ENCODE data around the gene PCBP3.

DNA sequence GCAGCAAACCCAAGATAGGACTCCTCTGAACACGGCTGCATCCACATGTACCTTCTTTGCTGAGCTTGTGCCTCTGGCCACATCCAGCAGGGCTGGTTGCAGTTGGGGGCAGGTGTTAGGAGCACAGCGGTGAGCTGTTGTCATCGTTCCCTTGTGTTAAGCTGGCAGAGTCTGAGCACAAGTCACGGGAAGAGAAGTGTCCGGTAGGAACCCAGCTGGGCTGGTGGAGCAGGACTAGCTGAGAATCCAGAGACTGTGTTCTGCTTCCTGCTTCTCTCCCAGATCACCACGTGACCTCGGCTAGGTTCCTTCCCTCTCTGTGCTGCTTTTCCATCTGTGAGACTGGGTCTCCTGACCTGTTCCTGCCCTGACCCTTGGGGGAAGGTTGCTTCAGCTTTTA is 105.1 kb downstream of the PCBP3 start:
- TF ChIP-seq SMC3 (conservative IDR thresholded peaks at IDR 0.05; ENCODE audit: poor library complexity) (no peak), CTCF (IDR thresholded peaks at IDR 0.05; ENCODE audit: poor library complexity, severe bottlenecking) (no peak), TAF1 (IDR thresholded peaks at IDR 0.05; ENCODE audit: low read depth) (no peak), EP300 (conservative IDR thresholded peaks at IDR 0.05; ENCODE audit: poor library complexity, severe bottlenecking) (no peak), POLR2AphosphoS5 (IDR thresholded peaks at IDR 0.05) (no peak)

All from neural cell (in vitro differentiated cells).